ENCODE results near the gene SCN1B. TPM values are rescaled to one million over a fixed set of nuclear protein-coding genes. Genes with fewer than 3 reads are reported as not detected.

Gene SCN1B
- total RNA-seq, 4 donors from 2014 or later = 194 to 469 (median 289) TPM

DNA sequence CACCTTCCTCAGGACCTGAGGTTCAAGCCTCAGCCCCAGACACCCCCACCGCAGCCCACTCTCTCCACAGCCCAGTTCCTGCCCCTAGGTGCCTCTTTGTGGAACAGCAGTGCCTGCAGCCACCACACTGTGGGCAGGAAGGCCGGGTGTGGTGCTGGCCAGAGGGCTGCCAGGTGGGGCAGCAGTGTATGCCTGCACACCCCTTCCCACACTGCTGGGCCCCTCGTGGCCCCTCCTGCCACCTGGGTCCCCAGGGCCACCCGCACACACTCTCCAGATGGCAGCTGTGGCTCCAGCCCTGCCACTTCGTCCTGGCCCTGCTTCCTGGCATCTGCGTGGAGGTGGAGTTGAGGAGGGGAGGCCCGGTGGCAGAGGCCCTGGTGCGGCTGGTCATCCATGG, 46.4 kb downstream of the SCN1B start:
- in situ Hi-C loops (cut with MboI; ENCODE audit: low sequenced_read_pairs in 4 of 4) = no loop called here
- ATAC-seq (no peak), DNase-seq (no peak)
- Histone ChIP-seq H3K9me3 (no peaks in the 10 kb centered on the region), H3K4me3 (no peak overlapping the region), H3K36me3 (no peaks in the 10 kb centered on the region), H3K27me3 (no peaks in the 10 kb centered on the region), H3K27ac (no peak overlapping the region), H3K4me1 (no peaks in the 10 kb centered on the region)
- intact Hi-C loops (cut with DNase I; ENCODE audit: low total_unique reads) = no loop called here
- TF ChIP-seq POLR2A (IDR thresholded peaks at IDR 0.05) = no peak
- TF ChIP-seq, protein P1, sequence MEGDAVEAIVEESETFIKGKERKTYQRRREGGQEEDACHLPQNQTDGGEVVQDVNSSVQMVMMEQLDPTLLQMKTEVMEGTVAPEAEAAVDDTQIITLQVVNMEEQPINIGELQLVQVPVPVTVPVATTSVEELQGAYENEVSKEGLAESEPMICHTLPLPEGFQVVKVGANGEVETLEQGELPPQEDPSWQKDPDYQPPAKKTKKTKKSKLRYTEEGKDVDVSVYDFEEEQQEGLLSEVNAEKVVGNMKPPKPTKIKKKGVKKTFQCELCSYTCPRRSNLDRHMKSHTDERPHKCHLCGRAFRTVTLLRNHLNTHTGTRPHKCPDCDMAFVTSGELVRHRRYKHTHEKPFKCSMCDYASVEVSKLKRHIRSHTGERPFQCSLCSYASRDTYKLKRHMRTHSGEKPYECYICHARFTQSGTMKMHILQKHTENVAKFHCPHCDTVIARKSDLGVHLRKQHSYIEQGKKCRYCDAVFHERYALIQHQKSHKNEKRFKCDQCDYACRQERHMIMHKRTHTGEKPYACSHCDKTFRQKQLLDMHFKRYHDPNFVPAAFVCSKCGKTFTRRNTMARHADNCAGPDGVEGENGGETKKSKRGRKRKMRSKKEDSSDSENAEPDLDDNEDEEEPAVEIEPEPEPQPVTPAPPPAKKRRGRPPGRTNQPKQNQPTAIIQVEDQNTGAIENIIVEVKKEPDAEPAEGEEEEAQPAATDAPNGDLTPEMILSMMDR (IDR thresholded peaks at IDR 0.05 in 4 of 5, conservative IDR thresholded peaks at IDR 0.05 in 1 of 5) = no peak

- intact Hi-C loops (cut with DNase I; ENCODE audit: low total_unique reads) (no loop called here), in situ Hi-C loops (cut with MboI; ENCODE audit: low sequenced_read_pairs in 4 of 4) (no loop called here)
- no peak overlapping the region for H3K4me3 ChIP-seq
- no peaks in the 10 kb centered on the region for H3K9me3 ChIP-seq
- H3K4me1 ChIP-seq = no peaks in the 10 kb centered on the region
- TF ChIP-seq POLR2A (IDR thresholded peaks at IDR 0.05) = no peak
- TF ChIP-seq, protein P1 (IDR thresholded peaks at IDR 0.05 in 4 of 5, conservative IDR thresholded peaks at IDR 0.05 in 1 of 5) = no peak
- no peak for ATAC-seq
- no peak overlapping the region for H3K27ac ChIP-seq
- H3K36me3 ChIP-seq = no peaks in the 10 kb centered on the region
- no peak for DNase-seq
- no peaks in the 10 kb centered on the region for H3K27me3 ChIP-seq
These were observed 47.3 kb downstream of the SCN1B start for GRCh38 chr19:35077411-35078223.

DNA sequence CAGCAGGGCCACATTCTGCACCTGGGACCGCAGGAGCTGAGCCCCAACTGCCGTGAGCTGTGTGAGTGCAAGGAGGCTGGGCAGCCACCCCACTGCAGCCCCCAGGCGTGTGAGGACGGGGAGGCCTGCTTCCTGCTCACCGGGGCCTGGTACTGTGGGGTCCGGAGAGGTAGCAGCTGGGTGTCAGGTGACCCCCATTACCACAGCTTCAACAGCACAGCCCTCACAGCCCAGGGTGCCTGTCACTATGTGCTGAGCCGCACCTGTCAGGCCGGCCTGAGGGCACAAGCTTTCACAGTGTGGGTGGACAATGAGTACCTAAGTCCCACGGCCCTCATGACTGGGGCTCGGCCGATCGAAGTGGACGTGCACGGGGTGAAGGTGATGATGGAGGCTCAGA, 49.6 kb downstream of the SCN1B start:
- DNase-seq (no peak), ATAC-seq (no peak)
- TF ChIP-seq POLR2A (IDR thresholded peaks at IDR 0.05) = no peak
- TF ChIP-seq, protein P1 (IDR thresholded peaks at IDR 0.05 in 4 of 5, conservative IDR thresholded peaks at IDR 0.05 in 1 of 5) = no peak
- Histone ChIP-seq H3K36me3 (no peaks in the 10 kb centered on the region), H3K4me3 (no peak overlapping the region), H3K27me3 (no peaks in the 10 kb centered on the region), H3K27ac (no peak overlapping the region), H3K4me1 (no peaks in the 10 kb centered on the region), H3K9me3 (no peaks in the 10 kb centered on the region)
- intact Hi-C loops (cut with DNase I; ENCODE audit: low total_unique reads) = no loop called here
- in situ Hi-C loops (cut with MboI; ENCODE audit: low sequenced_read_pairs in 4 of 4) = loop anchor here in 2 of 4 donors (10.0 kb wide), 1 partner anchor 105 kb away; no protein-coding TSS in a partner anchor

- no peaks in the 10 kb centered on the region for H3K4me1 ChIP-seq
- DNase-seq = no peak
- in situ Hi-C loops (cut with MboI; ENCODE audit: low sequenced_read_pairs in 4 of 4) (loop anchor here in 2 of 4 donors (10.0 kb wide), 1 partner anchor 106 kb away; no protein-coding TSS in a partner anchor), intact Hi-C loops (cut with DNase I; ENCODE audit: low total_unique reads) (no loop called here)
- H3K36me3 ChIP-seq = no peaks in the 10 kb centered on the region
- TF ChIP-seq, protein P1 (IDR thresholded peaks at IDR 0.05 in 4 of 5, conservative IDR thresholded peaks at IDR 0.05 in 1 of 5) = peak in 2 of 5 experiments; percentile 27 to 34
- TF ChIP-seq POLR2A (IDR thresholded peaks at IDR 0.05) = no peak
- ATAC-seq = peak in 1 of 2 donors; percentile 48
- H3K4me3 ChIP-seq = no peak overlapping the region
- H3K27me3 ChIP-seq = no peaks in the 10 kb centered on the region
- no peak overlapping the region for H3K27ac ChIP-seq
- no peaks in the 10 kb centered on the region for H3K9me3 ChIP-seq
These were observed 50.4 kb downstream of the SCN1B start for GRCh38 chr19:35080613-35081170.
